ENCODE results near the gene NDRG3. TPM values are rescaled to one million over a fixed set of nuclear protein-coding genes. Genes with fewer than 3 reads are reported as not detected.

NDRG3 gene
- total and polyA plus RNA-seq, 9 donors, result 16.7 to 66.0 (median 24.1) TPM

DNA sequence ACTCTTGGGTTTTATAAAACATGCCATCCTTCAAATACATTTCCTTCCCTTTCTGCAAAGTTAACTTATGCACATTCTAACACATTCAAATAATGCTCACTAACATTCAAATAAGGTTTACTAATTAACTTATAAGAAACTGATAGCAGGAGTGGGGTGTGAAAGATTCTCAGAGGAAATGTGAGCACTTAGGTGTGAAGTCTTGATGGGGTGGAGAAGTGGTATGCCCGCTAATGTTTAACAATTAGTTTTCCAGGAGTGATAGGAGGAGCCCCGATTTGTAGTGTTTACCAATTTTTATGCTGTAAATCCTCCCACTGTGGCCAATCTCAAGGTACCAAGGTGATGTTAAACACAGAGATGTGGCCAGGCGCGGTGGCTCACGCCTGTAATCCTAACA, 46.0 kb upstream of the NDRG3 start:
- DNase-seq, result no peak

DNA sequence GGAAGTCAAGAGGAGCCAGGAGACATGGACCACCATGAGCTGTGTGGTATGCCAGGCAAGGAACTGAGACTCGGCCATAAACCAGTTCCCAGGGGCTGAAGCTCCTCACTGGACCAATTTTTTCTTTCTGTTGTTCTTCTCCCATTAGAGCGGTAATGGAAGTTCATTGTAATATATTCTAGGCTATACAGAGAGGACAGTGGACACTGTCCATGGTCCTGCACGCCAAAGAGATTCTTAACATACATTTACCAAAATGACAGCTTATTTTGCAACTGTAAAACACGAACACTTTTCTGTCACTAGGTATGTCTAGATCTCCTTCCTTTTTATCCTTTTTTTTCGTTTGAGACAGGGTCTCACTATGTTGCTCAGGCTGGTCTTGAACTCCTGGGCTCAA, 40.8 kb upstream of the NDRG3 start:
- Histone ChIP-seq H3K36me3 (no peaks in the 10 kb centered on the region), H3K9me3 (no peaks in the 10 kb centered on the region), H3K4me3 (no peak overlapping the region), H3K4me1 (ENCODE audit: insufficient read depth) (no peaks in the 10 kb centered on the region), H3K27me3 (no peaks in the 10 kb centered on the region), H3K27ac (no peak overlapping the region)
- DNase-seq, result no peak
- WGBS, 3 donors, result 77 to 84% (median 81%) methylated on average over 5 of the region's 5 CpGs
- intact Hi-C loops (cut with DNase I), result no loop called here
- TF ChIP-seq, protein P1, sequence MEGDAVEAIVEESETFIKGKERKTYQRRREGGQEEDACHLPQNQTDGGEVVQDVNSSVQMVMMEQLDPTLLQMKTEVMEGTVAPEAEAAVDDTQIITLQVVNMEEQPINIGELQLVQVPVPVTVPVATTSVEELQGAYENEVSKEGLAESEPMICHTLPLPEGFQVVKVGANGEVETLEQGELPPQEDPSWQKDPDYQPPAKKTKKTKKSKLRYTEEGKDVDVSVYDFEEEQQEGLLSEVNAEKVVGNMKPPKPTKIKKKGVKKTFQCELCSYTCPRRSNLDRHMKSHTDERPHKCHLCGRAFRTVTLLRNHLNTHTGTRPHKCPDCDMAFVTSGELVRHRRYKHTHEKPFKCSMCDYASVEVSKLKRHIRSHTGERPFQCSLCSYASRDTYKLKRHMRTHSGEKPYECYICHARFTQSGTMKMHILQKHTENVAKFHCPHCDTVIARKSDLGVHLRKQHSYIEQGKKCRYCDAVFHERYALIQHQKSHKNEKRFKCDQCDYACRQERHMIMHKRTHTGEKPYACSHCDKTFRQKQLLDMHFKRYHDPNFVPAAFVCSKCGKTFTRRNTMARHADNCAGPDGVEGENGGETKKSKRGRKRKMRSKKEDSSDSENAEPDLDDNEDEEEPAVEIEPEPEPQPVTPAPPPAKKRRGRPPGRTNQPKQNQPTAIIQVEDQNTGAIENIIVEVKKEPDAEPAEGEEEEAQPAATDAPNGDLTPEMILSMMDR (IDR thresholded peaks at IDR 0.05), result no peak
- TF ChIP-seq POLR2A (IDR thresholded peaks at IDR 0.05) (no peak), EP300 (IDR thresholded peaks at IDR 0.05) (no peak)

More for the DNA sequence above, 46.0 kb upstream of the NDRG3 start:
- Histone ChIP-seq H3K9me3 (no peaks in the 10 kb centered on the region), H3K4me3 (no peak overlapping the region), H3K27ac (no peak overlapping the region), H3K36me3 (no peaks in the 10 kb centered on the region), H3K27me3 (no peaks in the 10 kb centered on the region), H3K4me1 (ENCODE audit: insufficient read depth) (peaks cover 3% of the 10 kb centered on the region)
- WGBS, 3 donors, result 80 to 91% (median 91%) methylated on average over 5 of the region's 5 CpGs
- TF ChIP-seq, protein P1 (IDR thresholded peaks at IDR 0.05), result no peak
- no peak for TF ChIP-seq EP300 (IDR thresholded peaks at IDR 0.05)
- intact Hi-C loops (cut with DNase I), result no loop called here

- no peak overlapping the region for H3K27ac ChIP-seq
- no peaks in the 10 kb centered on the region for H3K36me3 ChIP-seq
- WGBS, 3 donors, result 91 to 94% (median 91%) methylated on average over 13 of the region's 13 CpGs
- no peaks in the 10 kb centered on the region for H3K27me3 ChIP-seq
- H3K9me3 ChIP-seq, result no peaks in the 10 kb centered on the region
- TF ChIP-seq, protein P1 (IDR thresholded peaks at IDR 0.05), result no peak
- TF ChIP-seq POLR2A (IDR thresholded peaks at IDR 0.05) (no peak), EP300 (IDR thresholded peaks at IDR 0.05) (no peak)
- H3K4me1 ChIP-seq (ENCODE audit: insufficient read depth), result no peaks in the 10 kb centered on the region
- H3K4me3 ChIP-seq, result no peak overlapping the region
- intact Hi-C loops (cut with DNase I), result no loop called here
- no peak for DNase-seq
Observed at GRCh38 chr20:36786246-36786645, 40.4 kb upstream of the NDRG3 start.

DNA sequence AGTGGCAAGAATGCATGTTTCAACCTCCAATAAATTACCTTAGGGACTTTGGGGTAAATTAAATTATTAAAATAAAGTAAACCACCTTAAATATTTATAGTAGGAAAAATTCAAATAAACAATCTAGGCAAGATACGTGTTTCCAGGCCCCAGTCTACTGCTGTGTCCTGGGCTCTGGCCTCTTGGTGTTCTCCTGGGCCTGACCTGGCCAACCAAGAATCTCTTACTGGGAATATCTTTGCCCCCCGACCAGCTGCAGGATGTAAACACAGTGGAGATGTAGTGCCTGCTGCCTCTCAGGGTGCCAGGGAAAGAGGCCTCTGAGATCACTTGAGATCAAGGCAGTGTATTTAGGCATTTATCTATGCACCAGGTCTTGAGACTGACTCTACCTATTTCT, 39.4 kb upstream of the NDRG3 start:
- Histone ChIP-seq H3K27me3 (no peaks in the 10 kb centered on the region), H3K9me3 (no peaks in the 10 kb centered on the region), H3K27ac (no peak overlapping the region), H3K4me3 (no peak overlapping the region), H3K36me3 (no peaks in the 10 kb centered on the region), H3K4me1 (ENCODE audit: insufficient read depth) (no peaks in the 10 kb centered on the region)
- no peak for TF ChIP-seq POLR2A (IDR thresholded peaks at IDR 0.05)
- TF ChIP-seq EP300 (IDR thresholded peaks at IDR 0.05), result no peak
- TF ChIP-seq, protein P1 (IDR thresholded peaks at IDR 0.05), result no peak
- WGBS, 3 donors, result 59 to 80% (median 63%) methylated on average over 2 of the region's 2 CpGs
- no peak for DNase-seq
- intact Hi-C loops (cut with DNase I), result no loop called here

DNA sequence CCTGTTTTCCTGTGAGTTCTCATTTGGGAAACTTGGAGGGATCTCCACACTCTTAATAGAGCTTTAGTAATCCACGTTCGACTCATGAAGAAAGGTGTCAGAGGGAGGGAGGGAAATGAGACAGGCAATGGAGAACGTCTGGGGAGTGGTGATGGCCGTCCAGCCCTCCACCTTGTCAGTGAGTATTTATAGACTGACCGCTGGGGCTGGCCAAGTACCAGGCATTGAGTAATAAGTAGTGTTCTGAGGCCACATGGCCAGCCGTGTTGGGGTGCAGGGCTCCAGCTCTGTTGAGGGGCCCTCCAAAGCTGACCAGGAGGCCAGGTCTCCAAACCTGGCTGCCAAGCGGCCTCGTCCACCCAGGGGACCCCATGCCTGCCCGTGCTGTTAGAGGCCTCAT, 39.0 kb upstream of the NDRG3 start:
- H3K27me3 ChIP-seq, result no peaks in the 10 kb centered on the region
- no peak overlapping the region for H3K27ac ChIP-seq
- peak in 1 of 5 donors; percentile 39 for DNase-seq
- 61 to 71% (median 62%) methylated on average over 9 of the region's 9 CpGs for WGBS, 3 donors
- no peak overlapping the region for H3K4me3 ChIP-seq
- no peaks in the 10 kb centered on the region for H3K36me3 ChIP-seq
- TF ChIP-seq EP300 (IDR thresholded peaks at IDR 0.05) (no peak), POLR2A (IDR thresholded peaks at IDR 0.05) (no peak)
- TF ChIP-seq, protein P1 (IDR thresholded peaks at IDR 0.05), result no peak
- no peaks in the 10 kb centered on the region for H3K9me3 ChIP-seq
- H3K4me1 ChIP-seq (ENCODE audit: insufficient read depth), result no peaks in the 10 kb centered on the region
- intact Hi-C loops (cut with DNase I), result no loop called here
